WERI-Rb-1 (cell line): Measurements from ENCODE around the gene CAMTA1.

ENCODE experiments used
- DNase-seq: peaks from one replicate; pipeline ENCODE4 v3.0.0-alpha.2; 2020
- H3K27ac ChIP-seq: fragments of 250-450 bp; sonication (Bioruptor Pico); 2 replicates; pipeline ENCODE4 v1.5.1; 2020; ENCODE audit warnings: mild to moderate bottlenecking, moderate library complexity
- H3K27me3 ChIP-seq: fragments of 250-450 bp; sonication (Bioruptor Pico); 2 replicates; pipeline ENCODE4 v1.5.1; 2021; ENCODE audit warnings: mild to moderate bottlenecking, low read depth, moderate library complexity; ENCODE audit not compliant: insufficient read depth, severe bottlenecking
- H3K36me3 ChIP-seq: fragments of 250-450 bp; sonication (Bioruptor Pico); 2 replicates; pipeline ENCODE4 v1.5.1; 2020; ENCODE audit warnings: mild to moderate bottlenecking, moderate library complexity
- H3K4me3 ChIP-seq: 2 replicates; pipeline ENCODE4 v1.5.1; 2011; ENCODE audit warnings: low read depth, mild to moderate bottlenecking, control low read depth, low read length
- H3K9me3 ChIP-seq: fragments of 250-450 bp; sonication (Bioruptor Pico); 2 replicates; pipeline ENCODE4 v1.5.1; 2021; ENCODE audit warnings: mild to moderate bottlenecking, moderate library complexity; ENCODE audit not compliant: severe bottlenecking
- TF ChIP-seq, protein P1 (sequence below): IDR thresholded peaks from 2 replicates; pipeline ENCODE4 v1.5.1; 2011; ENCODE audit warnings: low read depth, mild to moderate bottlenecking, control low read depth, inconsistent platforms, low read length

CAMTA1 gene

DNA sequence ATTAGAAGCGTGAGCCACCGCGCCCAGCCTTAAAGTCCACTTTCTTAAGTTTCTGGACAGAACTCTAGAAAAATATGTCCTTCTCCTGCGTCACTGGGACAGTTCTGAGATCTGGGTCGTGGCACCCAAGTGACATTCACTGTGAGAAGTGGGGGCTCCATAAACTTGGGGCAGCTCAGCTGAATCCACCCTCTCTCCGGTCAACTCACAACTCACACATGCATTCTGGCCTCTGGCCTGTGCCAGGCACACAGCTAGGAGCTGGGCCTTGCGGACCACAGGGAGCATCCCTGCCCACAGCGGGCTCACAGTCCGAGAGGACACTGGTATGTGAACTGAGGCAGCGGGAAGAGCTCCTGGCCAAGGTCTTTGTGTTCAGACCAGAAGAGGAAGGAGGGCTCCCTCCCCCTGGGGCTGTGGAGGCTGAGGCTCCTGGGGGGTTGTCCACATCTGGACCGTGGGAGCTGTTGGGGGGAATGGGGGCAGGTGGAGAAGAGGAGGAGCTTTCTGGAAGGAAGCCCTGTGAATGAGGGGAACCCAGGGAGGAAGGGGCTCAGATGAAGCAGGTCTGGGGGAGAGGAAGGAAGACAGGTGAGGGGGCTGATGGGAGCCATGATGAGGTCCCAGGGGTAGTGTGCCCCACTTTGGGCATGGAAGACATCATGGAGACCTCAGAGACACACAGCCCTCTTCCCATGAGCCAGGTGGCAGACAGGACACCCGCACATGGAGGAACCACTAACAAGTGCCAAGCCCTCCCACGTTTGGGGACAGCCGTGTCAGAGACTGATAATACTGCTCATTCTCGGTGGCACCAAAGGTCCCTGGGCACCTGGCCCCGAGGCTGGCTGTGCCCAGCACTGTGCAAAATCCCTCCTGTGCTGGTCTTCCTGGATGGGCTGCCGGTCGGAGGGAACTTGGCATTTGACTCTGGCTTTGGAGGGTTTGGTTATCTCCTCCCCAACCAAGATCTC, 794.9 kb downstream of the CAMTA1 start:
- no peaks in the 10 kb centered on the region for H3K9me3 ChIP-seq
- H3K36me3 ChIP-seq, result no peaks in the 10 kb centered on the region
- peak; percentile 1 for DNase-seq
- no peaks in the 10 kb centered on the region for H3K27me3 ChIP-seq
- H3K4me3 ChIP-seq, result no peak overlapping the region
- TF ChIP-seq, protein P1, sequence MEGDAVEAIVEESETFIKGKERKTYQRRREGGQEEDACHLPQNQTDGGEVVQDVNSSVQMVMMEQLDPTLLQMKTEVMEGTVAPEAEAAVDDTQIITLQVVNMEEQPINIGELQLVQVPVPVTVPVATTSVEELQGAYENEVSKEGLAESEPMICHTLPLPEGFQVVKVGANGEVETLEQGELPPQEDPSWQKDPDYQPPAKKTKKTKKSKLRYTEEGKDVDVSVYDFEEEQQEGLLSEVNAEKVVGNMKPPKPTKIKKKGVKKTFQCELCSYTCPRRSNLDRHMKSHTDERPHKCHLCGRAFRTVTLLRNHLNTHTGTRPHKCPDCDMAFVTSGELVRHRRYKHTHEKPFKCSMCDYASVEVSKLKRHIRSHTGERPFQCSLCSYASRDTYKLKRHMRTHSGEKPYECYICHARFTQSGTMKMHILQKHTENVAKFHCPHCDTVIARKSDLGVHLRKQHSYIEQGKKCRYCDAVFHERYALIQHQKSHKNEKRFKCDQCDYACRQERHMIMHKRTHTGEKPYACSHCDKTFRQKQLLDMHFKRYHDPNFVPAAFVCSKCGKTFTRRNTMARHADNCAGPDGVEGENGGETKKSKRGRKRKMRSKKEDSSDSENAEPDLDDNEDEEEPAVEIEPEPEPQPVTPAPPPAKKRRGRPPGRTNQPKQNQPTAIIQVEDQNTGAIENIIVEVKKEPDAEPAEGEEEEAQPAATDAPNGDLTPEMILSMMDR, result no peak
- H3K27ac ChIP-seq, result no peak overlapping the region

DNA sequence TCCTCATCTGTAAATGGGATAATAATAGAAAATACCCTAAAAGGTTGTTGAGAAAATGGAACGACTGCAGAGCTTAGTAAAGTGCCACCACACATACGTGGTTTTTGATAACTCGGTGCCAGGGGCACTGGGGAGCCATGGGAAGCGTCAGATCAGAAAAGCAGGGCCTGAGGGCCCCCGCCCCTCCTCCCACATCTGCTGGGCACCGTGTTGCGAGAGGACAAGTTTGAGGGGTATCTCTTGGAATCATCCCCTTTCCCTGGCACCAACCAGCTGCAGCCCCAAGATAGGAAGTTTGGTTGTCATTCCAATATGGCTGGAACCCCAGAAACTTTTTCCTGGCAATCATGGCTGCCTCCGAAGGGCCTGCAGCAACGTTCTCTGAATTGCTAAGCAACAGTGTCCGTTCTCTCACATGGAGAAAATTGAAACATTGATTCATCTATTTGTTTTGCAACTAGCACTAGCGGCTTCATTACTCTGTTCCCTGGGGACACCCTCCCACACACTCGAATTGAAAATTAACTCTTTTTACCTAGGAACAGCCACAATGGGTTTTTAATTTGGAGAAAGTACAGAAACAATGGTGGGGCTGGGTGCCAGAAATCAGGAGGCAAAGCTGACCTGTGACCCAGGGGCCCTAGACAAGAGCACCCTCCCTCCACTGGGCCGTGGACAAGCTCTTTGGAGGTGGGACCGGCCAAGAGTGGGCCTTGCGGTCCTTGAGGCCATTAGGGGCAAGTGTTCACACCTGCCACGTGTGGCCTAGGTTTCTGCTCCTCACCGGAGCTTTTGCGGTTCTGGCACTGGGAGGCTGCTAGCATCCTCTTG, 795.9 kb downstream of the CAMTA1 start:
- H3K27me3 ChIP-seq, result no peaks in the 10 kb centered on the region
- DNase-seq, result no peak
- no peak overlapping the region for H3K27ac ChIP-seq
- no peaks in the 10 kb centered on the region for H3K9me3 ChIP-seq
- H3K36me3 ChIP-seq, result no peaks in the 10 kb centered on the region
- TF ChIP-seq, protein P1, result no peak
- H3K4me3 ChIP-seq, result no peak overlapping the region

DNA sequence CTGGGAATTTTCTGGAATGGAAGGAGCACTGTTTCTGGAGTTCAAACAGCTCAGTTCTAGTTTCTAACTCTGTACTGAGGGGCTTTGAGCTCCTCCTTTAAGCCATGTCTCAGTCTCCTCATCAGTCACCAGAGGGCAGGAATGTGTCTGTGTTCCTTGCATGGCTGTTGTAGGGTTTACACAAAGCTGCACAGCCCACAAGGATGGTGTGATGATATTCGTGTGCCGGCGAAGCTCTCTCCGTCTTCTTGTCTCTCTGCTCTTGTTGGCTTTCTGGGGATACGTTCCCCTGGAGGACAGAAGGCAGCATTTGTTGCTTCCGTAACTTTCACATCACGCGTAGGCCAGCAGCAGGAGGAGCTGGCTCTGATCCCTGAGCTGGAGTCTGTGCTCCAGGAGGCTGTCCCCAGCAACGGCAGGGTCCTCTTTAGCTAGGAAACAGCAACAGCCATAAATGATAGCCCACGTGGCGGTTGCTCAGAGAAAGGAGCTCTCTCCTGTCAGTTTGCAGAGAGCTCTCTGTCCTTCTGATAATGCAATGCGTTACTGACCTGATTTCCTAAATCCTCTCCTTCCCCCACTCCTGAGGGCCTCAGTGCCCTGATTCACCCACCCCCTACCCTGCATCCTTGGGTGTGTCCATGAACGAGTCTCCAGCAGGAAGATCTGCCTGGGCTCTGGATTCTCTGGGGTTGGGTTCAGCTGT, 796.7 kb downstream of the CAMTA1 start:
- H3K36me3 ChIP-seq, result no peaks in the 10 kb centered on the region
- H3K27ac ChIP-seq, result no peak overlapping the region
- H3K27me3 ChIP-seq, result no peaks in the 10 kb centered on the region
- no peak overlapping the region for H3K4me3 ChIP-seq
- TF ChIP-seq, protein P1, result peak; percentile 38
- DNase-seq, result no peak
- no peaks in the 10 kb centered on the region for H3K9me3 ChIP-seq

DNA sequence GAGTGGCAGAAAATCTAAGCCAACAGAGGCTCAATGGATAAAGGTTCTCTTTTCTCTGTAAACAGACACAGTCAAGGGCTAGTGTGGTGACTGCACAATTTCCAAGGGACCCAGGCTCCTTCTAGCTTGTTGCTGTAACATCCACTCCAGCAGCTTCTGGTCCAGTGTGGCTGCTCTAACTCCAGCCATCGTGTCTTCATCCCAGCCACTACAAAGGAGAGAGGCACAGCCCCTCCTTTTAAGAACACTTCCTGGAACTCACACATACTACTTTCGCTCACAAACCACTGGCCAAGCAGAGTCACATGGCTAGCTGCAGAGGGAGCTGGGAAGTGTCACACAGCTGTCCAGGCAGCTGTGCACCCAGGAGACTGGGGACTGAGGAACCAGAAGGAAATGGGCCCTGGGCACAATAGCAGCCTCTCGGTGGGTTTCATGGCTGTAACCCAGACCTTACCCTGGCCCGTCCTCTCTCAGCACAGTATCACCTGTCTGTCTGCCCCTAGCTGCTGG, 797.3 kb downstream of the CAMTA1 start:
- no peak for DNase-seq
- Histone ChIP-seq H3K36me3 (no peaks in the 10 kb centered on the region), H3K27ac (no peak overlapping the region), H3K27me3 (no peaks in the 10 kb centered on the region), H3K9me3 (no peaks in the 10 kb centered on the region), H3K4me3 (no peak overlapping the region)
- TF ChIP-seq, protein P1, result no peak

DNA sequence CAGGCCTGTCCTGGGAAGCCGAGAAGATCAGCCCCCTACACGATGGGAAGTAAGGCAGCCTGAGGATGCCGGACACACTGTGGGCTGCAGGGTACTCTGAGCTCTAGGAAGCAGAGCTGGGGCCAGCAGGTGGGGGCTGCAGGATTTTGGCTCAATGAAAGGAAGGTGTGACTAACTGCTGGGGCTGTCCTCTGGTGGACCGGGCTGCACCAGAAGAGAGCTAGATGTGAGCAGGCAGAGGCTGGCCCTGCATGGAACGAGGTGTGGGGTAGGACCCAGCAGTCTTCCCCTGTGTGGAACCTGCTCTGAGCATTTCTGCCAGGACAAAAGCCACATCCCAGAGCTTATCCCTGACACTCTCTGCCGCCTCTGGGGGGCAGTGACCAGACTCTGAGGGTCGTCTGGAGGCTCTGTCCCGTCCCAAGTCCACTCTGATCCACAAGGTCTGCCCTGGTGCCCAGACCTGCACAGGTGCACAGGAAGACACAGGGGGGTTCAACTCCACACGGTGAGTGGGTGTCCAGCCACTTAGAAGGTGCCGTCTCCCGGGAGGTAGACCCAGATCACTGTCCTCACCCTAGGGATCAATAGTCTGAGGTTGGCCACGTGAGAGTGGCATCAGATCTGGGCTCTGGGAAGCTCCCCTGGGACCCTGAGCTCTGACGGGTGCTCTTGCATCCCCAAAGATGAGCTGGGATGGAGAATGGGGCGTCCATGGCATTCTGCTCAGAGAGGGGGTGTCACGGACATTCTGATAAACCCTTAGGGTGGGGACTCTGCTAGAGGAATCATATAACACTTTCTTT, 798.2 kb downstream of the CAMTA1 start:
- Histone ChIP-seq H3K27ac (no peak overlapping the region), H3K36me3 (no peaks in the 10 kb centered on the region), H3K9me3 (no peaks in the 10 kb centered on the region), H3K27me3 (no peaks in the 10 kb centered on the region), H3K4me3 (no peak overlapping the region)
- DNase-seq, result no peak
- TF ChIP-seq, protein P1, result peak; percentile 30; the same call in 1 of the 2 replicates
